ENCODE data around the gene NAALADL2.

Gene NAALADL2

DNA sequence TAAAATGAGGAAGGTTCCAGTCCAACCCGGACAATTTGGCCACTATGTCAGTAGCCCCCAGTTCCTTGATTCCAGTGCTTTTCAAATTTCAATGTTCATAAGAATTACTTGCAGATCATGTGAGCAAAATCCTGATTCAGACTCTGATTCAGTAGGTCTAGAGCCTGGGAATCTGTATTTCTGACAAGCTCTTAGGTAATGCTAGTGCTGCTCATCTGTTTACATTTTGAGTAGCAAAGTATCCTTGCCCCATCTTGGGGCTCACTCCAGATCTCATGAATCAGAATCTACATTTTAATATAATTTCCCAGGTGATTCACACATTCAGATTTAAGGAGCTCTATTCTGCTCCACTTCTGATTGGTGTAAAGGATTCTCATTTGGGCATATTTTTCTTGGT lies 142.0 kb downstream of the NAALADL2 start:
- DNase-seq, result no peak

DNA sequence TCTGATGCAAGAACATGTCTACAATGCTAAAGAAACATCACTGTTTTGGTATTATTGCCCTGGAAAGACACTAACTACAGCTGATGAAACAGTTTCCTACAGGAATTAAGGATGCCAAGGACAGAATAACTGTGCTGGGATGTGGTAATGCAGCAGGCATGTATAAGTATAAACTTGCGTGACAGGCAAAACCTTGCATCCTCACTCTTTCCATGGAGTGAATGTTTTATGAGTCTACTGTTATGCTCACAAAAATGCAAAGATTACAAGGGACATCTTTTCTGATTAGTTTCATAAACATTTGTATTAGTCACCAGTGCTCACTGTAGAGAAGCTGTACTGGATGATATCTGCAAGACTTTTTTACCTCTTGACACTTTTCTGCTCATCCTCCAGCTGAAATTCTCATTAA lies 143.6 kb downstream of the NAALADL2 start:
- no peak for DNase-seq

DNA sequence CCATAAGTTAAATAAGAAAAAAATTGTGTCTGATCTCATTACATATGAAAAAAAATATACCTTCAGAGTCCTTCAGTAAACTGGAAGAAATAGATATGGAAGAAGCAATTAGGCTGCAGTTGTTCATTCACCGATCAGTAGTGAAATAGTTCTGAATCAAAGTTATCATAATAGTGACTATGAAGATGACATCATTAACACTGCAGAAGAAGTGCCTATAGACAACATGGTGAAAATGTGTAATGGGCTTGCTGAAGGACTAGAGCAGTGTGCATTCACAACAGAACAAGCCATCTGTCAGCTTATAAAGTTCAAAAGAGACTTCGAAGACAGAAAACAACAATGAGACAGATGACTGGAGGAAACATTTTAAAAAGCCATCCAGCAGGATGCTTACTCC lies 144.5 kb downstream of the NAALADL2 start:
- DNase-seq, result no peak

DNA sequence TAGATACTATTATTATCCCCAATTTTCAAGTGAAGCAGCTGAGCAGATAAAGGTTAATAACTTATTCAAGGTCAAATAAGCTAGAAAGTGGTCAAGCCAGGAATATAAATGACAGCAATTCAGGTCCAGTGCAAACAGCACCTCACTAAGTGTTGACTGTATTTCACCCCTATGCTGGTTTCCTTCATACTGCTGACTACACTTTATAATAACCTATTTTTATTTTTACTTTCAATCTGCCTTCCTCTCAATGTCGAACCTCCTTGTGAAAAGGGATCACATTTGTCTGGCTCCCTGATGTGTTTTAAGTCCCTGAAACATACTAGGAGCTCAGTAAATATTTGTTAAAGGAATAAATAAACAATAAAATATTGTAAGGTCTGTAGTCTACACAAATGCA lies 146.1 kb downstream of the NAALADL2 start:
- DNase-seq, result no peak

DNA sequence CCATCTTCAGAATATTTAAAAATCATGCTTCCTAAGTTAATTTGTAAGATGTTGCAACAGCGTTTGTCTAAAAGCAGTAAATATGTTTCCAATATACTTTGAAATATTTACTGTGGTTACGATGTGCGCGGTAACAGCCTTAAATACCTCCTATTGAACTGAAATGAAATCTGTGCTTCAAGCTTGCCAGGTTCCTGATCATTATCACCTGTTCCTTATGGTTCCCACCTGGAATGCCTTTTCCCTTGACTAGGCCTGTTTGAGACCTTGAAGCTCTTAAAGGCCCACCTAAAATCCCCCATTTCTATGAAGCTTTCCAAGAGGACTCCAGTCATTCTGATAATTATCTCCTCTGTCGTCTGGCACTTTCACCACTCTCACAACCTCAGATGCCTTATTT lies 146.7 kb downstream of the NAALADL2 start:
- no peak for DNase-seq

DNA sequence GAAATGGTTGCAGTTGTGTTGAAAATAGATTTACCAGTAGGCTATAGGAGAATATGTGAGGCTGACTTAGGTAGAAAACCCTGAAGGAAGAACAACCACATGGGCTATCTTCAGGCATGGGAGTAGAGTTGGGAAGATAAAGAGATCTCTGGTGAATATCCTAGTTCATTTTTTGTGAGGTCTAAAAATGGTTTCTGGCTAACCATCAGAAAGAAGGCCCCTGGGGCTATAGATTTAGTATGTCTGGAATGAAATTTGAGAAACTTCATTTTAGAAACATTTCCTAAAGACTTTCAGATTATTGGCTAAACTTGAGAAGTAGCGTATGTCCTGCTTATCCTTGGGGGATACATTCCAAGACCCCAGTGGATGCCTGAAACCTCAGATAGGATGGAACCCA lies 148.2 kb downstream of the NAALADL2 start:
- DNase-seq, result no peak

DNA sequence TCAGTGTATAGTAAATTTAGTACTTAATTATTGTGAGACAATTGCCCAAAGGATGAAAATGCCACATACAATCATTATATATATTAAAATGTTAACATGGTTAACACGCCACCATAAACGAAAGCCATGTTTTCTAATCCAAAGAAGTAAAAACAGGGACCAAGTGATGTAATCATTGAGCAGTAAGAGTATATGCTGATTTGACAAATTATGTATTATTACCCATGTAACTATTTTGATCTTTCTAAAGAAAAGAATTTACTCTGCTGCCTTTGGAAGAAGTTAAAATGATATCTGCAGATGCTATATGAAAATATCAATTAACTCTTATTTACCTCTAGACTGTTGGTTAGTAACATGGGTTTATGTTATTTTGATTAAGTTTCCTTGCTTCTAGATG lies 150.2 kb downstream of the NAALADL2 start:
- DNase-seq, result no peak

DNA sequence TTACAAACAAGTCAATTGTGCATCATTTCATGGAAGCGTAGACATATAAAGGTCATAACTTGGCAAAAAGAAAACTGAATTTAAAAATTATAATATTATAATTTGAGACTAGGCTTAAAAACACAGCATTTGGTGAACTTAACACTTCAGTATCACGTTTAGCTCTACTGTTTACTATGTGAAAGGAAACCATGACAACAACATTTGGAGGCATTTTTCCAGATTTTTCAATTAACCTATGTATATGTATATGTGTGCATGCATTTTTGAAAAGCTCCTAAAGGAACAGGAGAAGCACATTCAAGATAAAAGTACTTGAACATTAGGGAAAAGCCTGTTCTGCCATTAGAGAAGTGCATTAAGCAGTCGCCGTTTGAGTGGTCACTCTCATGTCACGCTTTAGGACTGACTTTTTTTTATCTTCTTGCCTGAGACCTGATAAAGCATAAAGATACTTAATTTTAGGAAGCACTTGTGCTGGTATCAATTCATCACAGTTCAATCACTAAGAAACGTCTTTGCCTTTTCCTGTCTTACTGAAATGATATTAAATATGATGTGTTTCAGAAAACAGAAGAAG lies 156.0 kb downstream of the NAALADL2 start:
- no peak for DNase-seq

DNA sequence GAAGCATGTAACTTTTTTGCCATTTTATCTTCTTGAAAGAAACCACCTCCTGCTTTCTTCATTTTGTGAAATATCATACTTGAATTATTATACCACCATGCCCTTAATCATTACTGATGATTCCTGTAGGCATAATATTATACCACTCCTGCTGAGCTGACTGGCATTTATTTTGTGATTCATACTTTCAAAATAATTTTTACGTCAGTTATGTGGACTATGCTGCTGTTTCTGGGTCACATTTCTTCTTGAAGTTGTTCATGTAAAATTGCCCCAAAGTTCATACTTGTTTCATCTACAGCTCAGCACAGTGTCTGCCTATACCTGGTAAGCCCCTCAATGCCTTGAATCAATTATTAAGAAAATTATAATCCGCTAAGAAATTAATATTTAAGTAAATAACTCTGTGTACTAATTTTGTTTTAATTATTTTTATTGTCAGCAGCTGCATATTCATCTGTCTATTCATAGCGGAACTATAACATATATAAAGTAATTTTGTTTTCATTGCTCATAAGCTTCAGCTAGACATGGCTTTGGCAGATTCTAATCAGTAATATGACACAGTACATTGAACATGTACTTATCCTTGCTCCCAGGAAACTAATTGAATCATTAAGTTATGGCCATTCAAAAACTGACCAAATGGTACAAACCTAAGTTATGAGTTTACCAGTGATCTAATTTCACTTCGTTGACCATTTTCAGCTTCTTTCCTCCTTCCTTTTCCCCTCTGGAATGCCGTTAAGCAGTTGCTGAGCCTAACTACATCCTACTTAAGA lies 160.0 kb downstream of the NAALADL2 start:
- no peak for DNase-seq

DNA sequence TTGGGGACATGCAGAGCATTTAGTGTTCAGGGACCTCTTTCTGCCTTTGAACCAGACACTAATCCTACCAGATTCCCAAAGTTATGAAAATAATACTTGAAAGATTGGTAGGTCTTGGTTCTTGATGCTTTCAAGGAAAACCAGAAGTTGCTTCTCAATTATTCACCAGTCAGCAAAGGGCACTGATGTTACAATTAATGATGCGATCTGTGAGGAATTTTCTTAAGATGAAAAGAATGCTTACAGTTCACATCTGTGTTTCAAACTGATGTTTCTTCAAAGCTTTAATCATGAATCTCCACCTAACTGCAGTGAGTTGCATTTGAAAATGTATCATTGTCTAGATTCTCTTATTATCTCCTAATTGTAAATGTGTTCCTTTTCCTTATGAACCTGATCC lies 161.0 kb downstream of the NAALADL2 start:
- DNase-seq, result no peak

DNA sequence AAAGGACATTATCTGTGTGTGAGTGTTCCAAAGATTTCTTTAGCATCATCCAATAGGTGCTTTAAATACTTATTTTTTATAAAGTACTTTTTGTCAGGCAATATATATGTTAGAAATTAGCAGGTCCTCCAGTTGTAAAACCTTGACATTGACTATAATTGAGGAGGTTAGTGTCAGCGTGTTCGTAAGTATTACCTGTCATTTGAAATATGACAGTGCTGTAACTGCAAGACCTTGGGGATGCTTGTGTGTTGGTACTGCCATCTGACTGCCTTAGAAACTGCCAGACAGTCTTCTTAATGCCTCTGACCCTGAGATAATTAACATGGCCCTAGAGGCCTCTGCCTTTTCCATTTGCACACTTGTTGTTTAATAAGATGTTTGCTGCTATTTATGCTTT lies 170.7 kb downstream of the NAALADL2 start:
- no peak for DNase-seq

DNA sequence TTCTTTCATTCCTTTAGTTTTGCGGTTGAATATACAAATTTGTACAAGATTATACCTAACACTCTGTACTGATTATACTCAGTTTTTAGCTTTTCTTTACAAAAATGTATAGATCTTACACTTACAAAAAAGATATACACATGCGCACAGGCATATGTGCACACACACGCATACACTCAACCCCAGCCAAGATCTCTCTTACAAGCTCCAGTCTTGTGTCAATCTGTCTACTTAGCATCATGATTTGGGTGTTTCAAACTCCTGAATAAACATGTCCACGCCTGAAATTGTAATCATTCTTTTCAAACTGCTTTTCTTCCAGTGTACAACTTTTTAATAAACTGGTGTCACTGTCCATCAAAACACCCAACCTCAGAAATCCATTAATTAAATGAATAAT lies 180.7 kb downstream of the NAALADL2 start:
- DNase-seq, result no peak

DNA sequence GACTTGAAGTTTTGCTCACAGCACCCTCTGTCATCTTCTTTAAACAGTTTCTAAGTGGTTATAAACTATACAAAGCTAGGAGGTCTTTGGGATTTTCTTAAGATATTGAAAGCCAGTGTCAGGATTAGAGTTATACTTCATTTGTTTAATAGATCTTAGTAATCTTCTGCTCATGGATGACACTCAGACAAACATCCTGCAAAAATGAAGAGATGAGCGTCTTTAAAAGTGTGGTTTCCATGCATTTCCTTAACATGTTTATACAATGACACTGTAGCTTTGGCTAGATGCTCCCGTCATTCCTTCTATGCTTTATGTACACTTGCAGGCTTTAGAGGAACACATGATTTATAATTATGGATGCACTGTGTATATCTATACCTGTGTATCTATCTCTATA lies 182.2 kb downstream of the NAALADL2 start:
- DNase-seq, result no peak

DNA sequence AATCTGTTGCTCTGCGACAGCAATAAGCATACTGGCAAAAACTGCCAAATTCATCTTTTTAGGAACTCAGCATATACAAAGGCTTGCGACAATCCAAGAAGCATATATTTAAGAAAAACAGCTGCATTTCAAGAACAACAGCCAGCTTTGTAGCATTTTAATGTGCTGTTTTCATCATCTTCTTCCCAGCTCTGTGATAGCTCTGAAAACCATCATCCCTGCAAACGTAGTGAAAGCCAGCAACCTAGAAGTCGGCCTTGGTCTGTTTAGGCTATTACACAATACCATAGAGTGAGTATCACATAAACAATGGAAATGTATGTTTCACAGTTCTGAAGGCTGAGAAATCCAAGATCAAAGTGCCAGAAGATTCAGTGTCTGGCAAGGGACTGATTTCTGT lies 187.5 kb downstream of the NAALADL2 start:
- DNase-seq, result no peak

DNA sequence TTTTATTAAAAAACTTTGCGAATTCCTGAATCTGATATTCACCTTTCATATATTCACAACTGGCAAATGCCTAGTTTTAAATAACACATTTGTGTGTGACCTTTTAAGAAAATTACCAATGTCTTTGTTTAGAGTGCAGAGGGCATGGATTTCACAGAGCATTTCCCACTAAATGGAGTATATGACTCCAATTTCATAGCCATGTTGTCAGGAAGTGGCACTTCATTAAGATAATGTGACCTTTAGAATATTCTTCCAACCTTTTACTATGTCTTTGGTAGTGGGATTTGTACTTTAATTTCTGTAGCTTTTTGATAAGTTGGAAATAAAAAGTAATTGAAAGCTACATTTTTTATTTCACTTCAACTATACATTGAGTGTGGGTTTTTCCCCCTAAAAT lies 188.7 kb downstream of the NAALADL2 start:
- no peak for DNase-seq

DNA sequence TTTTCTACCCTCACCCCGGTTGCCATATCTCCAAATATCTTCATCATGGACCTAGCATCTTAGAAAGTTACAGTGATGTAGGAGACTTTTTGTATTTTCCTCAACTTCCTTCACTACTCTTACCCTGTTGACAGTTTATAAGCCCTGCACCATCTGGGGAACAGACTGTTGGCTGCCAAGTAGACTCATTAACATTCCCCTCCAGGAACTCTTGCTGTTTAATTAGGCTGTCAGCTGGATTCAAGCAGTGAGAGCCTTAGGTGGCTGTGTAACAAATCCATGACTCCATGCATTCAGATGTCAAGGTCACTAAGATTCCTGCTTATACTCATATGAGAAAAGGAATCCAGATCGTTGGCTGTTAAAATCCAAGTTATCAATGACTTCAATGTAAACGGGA lies 198.3 kb downstream of the NAALADL2 start:
- DNase-seq, result no peak

DNA sequence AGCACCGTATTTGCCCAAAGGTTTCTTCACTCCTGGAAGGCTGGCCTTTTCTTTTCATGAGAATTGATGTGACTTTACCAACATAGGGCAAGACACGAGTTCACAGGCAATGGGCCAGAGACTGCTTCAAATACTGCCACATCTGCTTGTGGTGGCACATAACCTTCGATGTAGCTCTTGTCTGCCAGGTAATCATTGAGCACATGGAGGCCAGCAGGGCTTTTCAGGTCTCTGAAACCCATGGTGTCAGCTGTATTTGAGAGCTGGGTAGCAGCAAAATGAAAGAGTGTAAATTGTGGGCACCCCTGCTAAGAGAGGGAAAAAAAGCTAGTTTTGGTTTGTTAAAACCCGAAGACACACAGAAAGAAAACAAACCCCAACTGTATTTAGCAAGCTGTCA lies 200.7 kb downstream of the NAALADL2 start:
- DNase-seq, result no peak

DNA sequence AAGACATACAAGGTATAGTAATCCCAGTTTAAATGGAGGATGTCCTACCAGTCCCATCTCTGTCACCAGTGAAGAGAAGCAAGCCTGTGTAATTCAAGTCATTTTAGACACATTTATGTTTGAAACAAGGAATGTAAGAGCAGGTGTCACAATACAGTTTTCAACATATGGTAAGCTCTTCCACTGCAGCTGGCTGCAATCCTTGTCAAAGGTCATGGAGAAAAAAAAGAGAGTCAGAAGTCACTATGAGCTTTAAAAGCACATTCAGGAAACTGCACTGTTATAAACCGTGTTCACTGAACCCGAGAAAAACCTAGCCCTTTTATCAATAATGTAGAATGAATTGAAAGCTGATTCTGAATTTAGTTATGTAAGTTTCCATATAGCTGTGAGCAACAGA lies 206.4 kb downstream of the NAALADL2 start:
- DNase-seq, result no peak

DNA sequence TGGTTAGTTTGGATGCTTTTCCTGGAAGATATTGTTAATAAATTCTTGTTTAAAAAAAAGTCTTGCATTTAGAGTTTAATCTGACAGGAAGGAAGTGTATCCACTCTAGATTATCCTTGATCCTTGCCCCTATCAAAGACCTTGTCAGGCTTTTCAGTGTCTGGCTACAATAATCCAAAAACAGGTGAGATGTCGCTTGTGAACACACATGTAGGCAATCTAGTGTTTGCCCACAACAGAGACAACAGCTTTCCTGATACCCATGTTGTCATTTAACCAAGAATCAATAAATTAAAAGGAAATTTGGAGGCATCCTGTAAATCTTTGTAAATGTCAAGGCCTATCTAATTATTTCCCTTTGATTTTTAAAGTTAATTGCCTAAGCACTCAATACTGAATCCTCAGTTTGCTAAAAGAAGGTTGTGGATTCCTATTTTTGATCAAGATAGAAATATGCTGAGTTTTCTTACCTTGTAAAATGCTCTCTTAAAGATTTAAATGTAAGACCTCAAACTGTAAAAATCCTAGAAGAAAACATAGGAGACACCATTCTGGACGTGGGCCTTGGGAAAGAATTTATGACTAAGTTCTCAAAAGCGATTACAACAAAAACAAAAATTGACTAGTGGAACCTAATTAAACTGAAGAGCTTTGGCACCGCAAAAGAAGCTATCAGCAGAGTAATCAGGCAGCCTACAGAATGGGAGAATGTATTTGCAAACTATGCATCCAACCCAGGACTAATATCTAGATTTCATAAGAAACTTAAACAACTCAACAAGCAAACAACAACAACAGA lies 207.7 kb downstream of the NAALADL2 start:
- DNase-seq, result no peak

DNA sequence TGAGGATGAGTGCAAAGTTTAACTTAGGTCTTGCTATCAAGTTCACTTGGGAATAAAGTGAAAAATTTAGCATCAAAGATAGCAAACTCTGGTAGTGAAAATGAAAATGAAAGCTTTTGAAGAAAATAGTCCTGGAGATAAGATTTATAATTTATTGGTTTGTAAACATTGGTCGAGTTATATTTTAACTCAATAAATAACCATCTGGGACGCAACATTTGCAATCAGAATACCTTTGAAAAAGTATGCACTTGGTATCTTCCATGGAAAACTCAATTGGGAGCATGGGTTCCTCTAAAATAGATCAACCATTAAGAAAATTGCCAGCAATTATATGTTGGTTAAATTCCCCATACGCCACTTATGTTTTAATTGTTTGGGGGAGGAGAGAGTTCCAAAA lies 209.5 kb downstream of the NAALADL2 start:
- DNase-seq, result no peak

DNA sequence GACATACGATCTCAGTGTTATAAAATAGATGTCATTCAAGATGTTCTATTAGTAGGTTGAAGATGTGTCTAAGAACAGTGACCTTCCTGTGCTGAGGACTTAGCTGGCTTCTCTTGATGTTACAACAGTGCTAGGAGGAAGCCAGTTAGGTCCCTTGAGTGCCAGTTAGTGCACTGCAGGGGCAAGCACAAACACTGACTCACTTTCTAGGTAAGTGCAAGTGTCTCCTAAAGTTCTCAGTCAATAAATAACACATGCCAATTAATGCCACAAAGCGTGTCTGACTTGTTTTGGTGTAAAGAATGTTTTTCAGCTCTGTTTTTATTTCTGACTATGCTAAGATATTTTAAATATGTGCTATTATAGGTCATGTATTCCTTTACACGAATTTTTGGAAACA lies 211.8 kb downstream of the NAALADL2 start:
- no peak for DNase-seq

DNA sequence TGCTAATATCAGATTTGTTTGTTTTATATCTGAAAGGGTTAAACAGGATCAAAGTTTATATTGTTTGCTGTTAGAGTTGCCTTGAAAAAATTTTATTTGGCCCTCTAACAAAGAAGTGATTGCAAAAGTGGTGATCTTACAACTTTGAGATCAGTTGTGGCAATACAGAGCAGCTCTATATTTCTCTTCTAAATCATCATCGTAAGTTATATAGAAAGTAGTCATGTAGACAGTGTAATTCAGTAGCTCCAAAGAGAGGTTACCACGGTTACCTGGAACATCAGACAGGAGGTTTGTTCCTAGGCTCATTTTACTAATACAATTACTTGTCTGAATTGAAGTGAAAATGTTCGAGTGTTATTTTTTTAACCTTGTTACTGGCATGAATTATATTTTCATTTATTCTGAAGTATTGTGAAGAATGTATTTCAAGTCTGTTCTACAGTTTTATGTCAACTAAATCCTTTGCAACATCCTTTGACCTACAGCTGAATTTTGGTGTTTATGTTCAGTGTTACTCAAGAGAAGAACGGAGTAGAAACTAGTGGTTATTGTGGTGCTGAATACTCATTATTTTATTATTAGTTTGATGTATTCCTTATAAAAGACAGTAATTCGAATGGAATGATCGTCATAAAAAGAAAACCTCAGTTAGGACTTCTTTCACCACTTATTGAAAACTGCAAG lies 214.2 kb downstream of the NAALADL2 start:
- DNase-seq, result no peak

DNA sequence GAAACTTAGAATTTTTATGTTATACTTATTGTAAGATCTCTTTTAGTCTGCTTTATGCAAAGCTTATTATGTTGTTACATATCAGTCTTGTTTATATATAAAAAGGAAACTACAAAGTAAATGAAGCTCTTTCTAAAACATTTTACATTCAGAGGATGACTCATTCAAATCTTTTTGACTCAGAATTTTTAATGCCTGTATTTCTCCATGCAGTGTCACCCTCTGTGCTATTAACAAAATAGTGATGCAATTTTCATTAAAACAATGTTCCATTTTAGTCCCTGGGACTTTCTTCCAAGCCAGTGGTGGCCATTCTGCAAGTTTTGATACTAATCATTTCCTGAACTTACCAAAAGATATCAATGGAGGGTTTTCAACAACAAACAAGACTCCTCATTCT lies 216.1 kb downstream of the NAALADL2 start:
- DNase-seq, result no peak

DNA sequence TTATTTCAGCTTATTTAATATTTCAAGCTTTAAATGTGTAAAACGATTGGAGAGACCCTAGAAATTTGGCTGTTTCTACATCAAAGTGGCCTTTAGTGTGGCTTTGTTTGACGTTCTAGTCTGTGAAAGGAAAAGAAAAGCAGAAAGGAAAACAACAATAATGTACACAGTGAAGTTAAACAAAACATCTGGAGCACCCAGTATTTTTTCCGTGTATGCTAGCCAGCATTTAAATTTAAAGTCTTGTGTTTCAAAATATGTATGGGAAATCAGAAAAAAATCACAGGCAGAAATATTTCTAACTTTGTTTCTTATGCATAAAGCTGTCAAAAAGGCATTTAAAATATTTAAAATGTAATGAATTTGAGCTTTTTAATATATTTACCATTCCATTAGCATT lies 218.1 kb downstream of the NAALADL2 start:
- DNase-seq, result no peak
